HG03520 (cell line): Measurements from ENCODE around the gene MEF2A.
"Not testable (repeated sequence)": the region's sequence is repeated elsewhere in the genome, so short reads cannot be mapped to it uniquely, and the experiment has no call there.

Source experiments
- ATAC-seq: cut with Tn5 transposase; IDR thresholded peaks from one replicate; pipeline ENCODE4 v1.9.1; 2021; ENCODE audit warnings: mild to moderate bottlenecking, moderate library complexity; ENCODE audit not compliant: unreplicated experiment

Gene MEF2A

DNA sequence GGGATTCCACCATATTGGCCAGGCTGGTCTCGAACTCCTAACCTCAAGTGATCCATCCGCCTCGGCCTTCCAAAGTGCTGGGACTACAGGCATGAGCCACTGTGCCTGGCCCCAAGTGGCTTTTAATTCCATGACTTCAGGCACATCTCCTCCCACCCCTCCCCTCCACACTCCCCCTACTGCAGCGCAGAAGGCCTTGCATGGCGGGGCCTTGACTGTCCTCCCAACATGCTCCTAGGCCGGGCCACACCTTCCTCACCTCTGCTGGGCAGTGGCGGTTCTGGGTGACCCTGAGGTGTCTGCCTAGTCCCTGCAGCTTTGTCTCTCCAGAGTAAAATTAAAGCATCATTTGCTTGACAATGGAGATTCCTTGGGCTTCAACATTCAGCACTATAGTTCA is 160.5 kb downstream of the MEF2A start:
- ATAC-seq: no peak

DNA sequence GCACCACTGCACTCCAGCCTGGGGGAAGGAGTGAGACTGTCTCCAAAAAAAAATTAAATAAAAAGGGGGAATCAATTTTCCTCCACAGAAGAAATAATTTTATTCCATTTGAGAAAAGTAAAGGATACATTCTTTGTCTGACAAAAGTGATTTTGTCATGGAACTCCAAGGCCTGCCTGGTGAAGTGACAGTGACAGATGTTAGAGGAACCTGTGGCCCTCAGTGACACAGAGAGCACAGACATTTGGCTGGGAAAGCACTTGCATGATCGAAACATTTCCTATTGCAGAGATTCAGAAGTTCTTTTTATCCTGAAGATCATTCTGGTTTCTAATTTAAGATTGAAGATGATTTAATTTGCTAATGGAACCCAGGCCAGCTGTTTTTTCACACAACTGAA is 161.5 kb downstream of the MEF2A start:
- no peak for ATAC-seq

DNA sequence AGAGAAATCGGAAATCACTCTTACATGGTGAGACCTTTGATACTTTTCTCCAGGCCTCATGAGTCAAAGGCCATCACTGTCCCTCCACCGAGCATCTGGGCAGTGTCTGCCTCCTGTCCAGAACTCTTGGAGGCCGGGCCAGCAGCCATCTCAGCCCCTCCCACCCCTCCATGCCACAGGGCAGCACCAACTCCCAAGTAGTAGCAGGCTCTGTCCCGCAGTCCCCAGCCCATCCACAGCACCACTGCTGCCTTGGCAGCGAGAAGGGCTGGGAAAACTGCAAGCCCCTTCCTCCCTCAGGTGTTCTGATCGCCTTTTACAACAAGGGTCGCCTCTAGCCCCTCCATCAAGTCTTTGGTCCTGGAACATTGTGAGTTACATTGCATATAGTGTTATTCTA is 161.9 kb downstream of the MEF2A start:
- no peak for ATAC-seq

DNA sequence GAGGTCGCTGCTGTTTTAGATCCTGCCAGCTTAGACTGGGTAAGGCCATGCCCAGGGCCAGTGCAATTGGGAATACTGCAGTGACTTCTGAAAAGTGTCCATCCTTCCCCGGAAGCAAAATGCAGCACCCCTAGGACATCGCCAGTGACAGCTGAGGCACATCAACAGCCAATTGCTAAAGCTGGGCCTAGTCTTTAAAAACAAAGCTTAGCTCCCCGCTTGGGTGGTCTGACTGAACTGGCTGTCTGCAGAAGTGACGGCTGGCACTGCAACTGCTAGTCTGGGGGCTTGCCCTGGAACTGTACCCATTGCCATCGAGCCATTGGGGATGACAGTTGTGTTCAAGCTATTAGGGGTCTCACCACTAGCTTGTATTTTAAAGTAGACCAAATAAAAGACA is 163.1 kb downstream of the MEF2A start:
- ATAC-seq: no peak

DNA sequence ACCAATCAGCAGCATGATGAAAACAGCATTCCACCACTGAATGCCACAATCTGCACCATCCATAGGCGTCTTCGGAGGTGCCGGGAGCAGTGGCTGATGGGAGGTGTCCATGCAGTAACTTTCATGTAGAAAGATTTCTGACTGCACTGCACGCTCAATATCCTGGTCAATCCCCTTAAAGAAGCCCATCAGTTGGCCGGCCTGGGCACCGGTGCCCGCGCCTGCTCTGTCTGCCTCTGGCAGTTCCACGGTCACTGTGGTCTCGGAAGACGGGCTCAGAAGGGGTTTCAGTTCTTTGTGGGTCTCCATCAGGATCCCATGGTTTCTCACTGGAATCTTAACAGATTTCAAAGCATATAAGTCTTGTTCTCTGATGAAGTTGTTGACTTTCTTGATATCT is 163.5 kb downstream of the MEF2A start:
- no peak for ATAC-seq

DNA sequence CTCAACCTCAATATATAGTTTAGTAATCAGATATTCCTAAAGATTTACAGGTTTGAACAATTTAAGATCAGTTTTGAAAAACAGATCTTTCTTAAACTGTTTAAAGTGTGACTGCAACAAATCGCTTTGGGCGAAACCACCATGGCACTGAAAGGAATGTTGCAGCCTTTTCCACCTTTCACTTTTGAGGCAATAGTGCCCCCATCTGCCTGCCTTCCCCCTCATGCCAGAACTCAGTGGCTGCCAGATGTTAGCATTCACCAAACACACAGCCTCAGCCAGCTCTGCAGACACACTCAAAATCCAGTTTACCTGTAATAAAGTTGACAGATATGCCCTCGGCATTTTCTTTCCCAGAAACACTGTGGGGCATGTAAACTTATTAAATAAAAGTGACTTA is 164.1 kb downstream of the MEF2A start:
- no peak for ATAC-seq

DNA sequence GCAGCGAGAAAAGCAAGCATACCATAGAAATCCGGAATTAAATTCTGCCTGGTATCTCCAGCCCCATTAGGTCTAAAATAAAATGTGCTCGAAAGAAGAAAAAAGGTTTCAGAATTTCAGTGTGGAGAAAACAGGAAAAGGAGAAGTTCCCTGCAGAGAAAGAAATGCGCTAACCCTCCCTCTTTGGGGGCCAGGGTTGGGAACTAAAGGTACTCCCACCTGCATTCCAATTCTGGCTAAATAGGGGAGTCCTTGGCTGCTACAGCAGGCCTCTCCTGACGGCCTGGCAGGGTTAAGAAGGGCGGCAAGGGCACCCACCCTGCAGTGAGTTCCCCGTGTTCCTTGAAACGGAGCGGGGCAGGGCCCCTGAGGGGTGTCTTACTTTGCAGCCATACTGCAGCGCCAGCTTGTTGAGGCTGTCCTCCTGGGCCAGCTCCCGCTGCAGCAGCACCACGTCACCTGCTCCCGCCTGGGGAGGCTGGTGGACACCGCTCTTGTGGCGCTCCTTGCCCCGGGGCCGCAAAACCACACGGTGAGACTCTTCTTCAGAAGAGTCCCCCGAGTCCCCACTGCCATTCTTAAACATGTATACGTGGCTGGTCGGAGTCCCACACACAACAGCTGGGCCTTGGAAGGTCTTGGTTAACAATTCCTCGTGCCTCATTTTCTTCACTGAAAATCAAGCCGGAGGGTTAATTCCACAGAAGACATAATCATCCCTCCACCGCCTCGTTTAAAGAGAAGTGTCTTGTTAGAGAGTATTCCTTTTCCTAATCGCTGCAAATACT is 165.7 kb downstream of the MEF2A start:
- ATAC-seq: no peak

DNA sequence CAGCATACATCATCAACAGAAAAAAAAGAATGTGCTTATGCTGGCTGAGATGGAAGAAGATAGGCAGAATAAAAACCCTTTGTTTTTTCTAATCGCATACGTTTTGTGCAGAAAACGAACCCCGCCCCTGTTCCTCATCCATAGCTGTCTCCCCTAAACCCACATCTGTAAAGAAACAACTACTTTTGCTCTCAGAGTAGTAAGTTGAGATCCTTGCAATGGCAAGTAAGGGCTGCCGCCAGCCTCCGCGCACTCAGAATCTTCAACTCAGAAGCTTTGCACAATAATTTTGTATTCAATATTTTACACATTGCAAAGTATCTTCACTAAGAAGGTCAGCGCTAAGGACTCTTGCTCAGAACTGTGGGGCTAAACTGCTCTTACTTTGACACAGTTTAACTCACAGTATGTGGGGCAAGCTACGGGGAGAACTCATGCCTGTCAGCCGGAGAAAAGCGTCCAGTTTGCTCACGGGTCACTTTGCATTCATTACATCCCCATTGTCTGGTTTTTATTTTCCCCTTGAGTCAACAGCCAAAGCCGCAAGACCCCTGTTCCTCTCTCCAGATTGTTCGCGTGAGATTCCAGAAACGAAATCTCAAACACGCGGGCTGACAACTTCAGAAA is 166.5 kb downstream of the MEF2A start:
- no peak for ATAC-seq

DNA sequence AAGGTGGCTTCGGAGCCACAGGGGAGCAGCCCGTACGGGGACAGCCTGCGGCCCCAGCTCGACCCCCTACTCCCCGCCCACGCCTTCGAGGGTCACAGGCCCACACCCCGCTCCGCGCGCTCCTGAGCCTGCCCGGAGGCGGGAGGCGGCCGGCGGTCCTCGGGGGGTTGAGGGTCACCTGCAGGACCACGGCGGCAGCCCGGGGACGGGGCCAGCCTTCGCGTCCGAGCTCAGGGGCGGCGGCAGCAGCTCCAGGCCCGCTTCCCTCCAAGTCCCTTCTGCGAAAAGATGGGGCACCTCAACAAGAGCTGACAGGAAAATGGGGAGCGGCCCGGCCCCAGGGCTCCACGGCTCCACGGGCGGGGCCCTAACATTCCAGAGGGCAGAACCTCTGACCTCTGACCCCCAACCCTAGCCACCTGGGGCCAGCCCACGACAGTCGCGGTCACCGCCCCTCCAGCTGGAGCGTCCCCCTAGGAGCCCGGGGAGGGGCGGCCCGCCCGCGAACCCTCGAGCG is 167.0 kb downstream of the MEF2A start:
- ATAC-seq: peak; percentile 3

DNA sequence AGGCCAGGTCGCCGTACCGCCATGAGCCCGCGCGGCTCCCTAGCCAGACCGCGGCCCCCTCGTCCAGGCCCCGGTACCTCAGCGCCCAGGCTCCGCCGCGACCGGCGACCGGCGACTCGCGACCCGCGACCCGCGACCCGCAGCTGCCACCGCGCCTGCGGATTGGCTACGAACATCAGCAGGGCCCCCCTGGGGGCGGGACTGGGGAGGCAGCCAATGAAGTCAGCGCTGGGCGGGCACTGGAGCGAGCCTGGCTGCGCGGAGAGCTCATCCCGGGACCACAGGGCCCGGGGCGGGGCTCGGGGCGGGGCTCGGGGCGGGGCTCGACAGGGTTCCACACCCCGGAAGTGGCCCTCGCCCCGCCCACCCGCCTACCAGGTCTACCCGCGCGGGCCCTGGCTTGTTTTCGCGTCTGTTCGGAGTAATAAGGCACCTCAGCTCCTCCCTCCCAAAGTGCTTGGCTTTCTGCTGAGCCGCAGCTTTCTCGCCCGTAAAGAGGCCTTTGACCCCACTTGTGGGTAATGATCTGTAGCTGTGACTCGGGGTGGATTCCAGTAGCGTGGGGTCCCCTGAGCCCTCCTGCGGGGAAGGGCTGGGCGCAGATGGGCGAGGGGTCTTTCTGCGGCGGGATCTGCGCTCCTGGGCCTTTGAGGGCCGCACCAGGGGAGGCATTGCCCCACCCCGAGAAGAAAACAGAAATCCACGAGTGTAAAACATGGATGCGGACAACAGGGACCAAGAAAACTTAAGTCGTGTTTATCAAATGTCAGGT is 167.7 kb downstream of the MEF2A start, which contains the start of gene LYSMD4:
Gene LYSMD4, minus strand, starts transcription at position 170 of the 772 bp plus-strand sequence. CDS start 1,438 bp downstream, outside the sequence.
- ATAC-seq: peak; percentile 99

DNA sequence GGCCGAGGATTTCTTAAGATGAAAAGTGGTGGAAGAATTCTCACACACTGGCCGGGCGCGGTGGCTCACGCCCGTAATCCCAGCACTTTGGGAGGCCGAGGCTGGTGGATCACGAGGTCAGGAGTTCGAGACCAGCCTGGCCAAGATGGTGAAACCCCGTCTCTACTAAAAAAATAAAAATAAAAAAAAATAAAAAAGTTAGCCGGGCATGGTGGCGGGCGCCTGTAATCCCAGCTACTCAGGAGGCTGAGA is 168.2 kb downstream of the MEF2A start:
- not testable (repeated sequence) for ATAC-seq

DNA sequence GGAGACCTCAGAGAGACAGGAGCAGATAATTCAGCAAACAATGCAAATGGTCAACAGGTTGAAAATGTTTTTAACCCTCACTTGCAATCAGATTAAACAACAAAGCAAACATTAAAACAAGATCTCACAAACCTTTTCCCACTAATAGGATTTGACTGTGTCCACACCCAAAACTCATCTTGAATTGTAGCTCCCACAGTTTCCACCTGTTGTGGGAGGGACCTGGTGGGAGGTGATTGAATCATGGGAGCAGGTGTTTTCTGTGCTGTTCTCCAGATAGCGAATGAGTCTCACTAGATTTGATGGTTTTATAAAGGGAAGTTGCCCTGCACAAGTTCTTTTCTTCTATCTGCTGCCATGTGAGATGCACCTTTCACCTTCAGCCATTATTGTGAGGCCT is 168.8 kb downstream of the MEF2A start:
- ATAC-seq: no peak

DNA sequence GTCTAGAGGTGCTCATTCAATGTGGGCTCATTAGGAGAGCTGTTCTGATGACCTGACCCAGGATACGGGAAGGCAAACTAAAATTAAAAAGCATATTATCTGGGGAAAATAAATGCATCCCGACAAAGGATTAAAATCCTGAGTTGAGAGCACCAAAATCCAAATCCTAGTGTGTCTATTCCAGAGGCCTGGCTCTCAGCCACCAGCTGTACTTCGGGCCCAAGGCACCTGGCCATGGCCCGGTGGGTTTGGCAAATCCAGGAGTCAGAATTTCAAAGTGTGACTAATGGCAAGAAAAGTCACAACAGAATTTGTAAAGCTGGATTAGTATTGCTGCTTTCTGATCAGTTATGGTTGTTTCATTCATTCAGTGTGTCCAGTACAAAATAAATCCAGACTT is 170.1 kb downstream of the MEF2A start:
- no peak for ATAC-seq

DNA sequence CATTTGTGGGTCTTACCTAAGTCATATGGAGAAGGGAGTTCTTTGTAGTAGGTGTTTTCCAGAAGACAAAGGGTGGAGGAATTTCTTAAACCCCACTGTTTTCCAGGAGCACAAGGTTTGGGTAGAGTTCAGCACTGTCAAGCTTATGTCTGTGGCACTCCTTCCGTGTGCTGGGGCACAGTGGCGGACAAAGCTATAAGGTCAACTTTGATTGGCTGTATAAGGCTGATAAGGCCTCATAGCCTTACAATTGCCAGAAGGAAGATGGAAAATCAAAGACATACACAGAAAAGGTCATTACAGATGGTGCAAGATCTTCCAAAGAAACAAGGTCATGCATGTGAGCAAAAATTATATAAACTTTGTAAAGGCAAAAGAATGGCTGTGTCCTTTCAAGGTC is 170.9 kb downstream of the MEF2A start:
- ATAC-seq: no peak

DNA sequence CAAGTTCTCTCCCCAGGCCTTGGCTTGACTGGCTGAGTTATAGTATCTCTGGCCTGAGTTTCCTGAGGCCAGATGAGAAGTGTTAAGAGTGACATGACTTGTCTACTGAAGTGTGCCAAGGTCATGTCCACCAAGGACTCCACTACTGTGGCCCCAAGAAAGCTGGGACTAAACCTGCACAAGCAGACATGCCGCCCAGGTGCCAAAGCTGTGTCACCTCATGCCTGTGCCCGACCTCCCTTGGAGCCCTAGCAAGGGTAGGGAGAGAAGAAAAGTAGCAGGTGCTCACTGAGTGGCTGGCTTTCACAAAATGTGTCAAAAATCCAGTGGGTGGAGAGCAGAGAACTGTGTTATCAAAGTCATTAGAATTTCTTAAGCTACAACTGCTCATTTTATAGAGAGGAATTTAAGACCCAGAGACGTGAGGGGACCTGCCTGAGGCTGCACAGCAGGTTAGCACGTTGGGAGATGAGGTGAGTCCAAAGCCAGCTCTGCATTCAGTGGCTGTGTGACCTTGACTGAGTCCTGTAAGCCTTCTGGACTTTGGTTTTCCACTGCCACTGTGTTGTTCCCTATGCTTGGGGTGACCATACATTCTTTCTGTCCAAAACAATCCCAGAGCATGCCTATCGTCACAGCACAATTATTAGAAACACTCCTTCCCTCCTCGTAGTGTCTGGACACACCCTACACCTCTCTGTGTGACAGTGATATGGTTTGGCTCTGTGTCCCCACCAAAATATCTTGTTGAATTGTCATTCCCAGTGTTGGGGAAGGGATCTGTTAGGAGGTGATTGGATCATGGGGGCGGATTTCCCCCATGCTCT is 172.4 kb downstream of the MEF2A start:
- no peak for ATAC-seq

DNA sequence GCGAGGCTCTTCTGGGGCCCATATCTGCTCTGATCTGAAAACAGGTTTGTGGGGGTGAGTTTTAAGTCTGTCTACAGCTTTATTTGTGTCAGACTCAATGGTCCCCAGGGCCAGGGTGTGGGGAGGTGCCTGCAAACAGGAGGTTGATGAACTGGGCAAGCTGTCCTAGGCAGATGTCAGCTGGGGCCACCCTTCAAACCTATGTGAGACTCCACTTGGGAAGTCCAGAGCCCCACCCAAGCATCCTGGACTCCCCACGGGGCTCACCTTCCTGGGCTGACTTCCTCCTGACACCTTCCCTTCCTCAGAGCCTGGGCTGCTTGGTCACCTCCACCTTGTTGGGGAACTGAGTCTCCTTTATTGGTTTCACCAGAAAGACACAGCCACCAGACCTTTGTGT is 176.1 kb downstream of the MEF2A start:
- ATAC-seq: no peak

DNA sequence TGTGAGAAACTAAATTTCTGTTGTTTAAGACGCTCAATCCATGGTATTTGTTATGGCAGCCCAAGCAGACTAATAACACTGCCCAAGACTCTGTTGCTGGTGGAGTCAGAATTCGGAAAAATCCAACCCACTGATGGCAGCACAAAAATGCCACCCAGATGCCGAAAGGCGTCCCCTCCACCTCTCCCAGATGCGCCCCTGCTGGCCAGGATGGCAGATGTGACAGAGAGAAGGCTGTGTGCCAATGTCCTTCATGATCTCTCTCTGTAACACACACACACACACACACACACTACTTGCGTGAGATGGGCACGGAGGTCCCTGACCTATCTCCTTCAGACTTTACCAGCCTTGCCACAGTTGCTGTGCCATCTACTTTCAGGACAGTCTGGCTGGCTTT is 178.4 kb downstream of the MEF2A start:
- ATAC-seq: no peak

DNA sequence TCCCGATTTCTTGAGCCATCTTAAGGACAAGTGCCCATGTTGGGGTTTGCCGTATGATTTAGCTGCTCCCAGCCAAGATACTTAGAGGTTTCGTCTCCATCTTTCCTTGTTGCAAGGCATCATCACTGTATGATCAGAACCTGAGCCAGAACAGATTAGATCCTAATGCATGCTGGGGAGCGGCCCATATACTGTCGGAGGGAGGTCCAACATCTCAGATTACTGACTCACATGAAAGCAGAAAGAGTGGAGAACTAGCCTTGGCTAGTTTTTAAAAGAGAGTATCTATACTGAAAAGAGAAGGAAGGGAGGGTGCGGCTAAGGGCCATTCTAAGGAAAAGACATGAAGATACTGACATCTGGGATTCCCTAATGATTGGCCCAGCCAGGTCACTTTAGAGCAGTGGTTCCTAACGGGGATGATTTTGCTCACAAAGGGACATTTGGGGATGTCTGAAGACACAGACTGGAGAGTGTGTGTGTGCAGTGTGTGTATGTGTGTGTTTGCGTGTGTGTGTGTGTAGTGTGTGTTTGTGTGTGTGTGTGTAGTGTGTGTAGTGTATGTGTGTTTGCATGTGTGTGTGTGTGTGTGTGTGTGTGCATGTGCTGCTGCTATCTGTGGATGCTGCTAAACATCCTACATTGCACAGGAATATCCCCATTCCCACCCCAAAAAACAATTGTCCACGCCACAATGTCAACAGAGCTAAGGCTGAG is 179.7 kb downstream of the MEF2A start:
- ATAC-seq: no peak

DNA sequence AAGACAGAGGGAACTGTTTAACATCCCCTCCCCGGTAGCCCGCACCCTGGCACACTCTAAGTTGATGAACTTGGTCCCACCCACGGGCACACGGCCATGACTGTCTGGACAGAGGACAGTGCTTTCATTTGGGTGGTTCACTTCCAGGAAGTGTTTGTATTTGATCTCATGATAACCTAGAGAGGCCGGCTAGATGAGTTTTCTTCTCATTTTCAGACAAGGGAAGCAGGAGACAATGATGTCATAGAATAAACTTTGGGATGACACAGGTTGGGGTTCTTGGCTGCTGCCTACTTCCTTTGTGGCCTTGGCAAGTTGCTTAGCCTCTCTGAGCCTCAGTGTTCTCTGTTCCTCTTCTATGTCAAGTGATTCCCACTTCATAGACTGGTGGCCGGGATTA is 183.6 kb downstream of the MEF2A start:
- no peak for ATAC-seq

DNA sequence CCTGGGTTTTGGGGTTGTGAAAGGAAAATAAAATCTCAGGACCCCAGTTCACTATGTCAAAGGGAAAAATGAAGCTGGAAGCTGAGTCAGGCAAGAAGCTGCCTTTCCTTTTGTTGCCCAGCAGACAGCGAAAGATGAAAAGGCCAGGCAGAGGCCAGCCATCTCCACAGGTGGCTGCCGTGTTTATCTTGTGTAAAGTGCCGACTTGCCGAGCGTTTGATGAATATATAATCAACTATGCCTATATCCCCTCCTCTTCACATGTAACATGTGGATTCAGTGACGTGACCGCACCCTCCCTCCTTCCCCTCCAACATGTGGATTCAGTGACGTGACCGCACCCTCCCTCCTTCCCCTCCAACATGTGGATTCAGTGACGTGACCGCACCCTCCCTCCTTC is 184.5 kb downstream of the MEF2A start:
- not testable (repeated sequence) for ATAC-seq
